SU-DHL-6 (cell line): ENCODE results near the gene RAP1A.

Experiments used
- H2AFZ ChIP-seq: fragments of 200-600 bp; sonication (generic); 2 replicates; pipeline ENCODE4 v1.6.1; 2014; ENCODE audit warnings: low read depth, mild to moderate bottlenecking, moderate library complexity, mixed read lengths, antibody characterized with exemption, low read length; ENCODE audit not compliant: severe bottlenecking
- H3F3A ChIP-seq: fragments of 200-600 bp; shearing (Covaris generic); 2 replicates; pipeline ENCODE4 v1.6.0; 2016; ENCODE audit warnings: antibody characterized with exemption, mild to moderate bottlenecking; ENCODE audit not compliant: insufficient read depth
- H3K27ac ChIP-seq: fragments of 200-600 bp; sonication (generic); 2 replicates; pipeline ENCODE4 v1.5.1; 2016; ENCODE audit warnings: low read depth, mild to moderate bottlenecking, low read length, moderate library complexity, mixed read lengths
- H3K27me3 ChIP-seq: fragments of 200-600 bp; sonication (generic), shearing (Covaris generic); 2 replicates; pipeline ENCODE4 v1.6.0; 2014; ENCODE audit warnings: mild to moderate bottlenecking, low read length
- H3K36me3 ChIP-seq: fragments of 200-600 bp; sonication (generic); 2 replicates; pipeline ENCODE4 v1.6.1; 2014; ENCODE audit warnings: mild to moderate bottlenecking, low read length, mixed read lengths
- H3K4me2 ChIP-seq: fragments of 300-600, 200-600 bp; shearing (Covaris generic), sonication (generic); 2 replicates; pipeline ENCODE4 v1.6.0; 2014; ENCODE audit warnings: low read length, low read depth, mild to moderate bottlenecking; ENCODE audit not compliant: poor library complexity, severe bottlenecking
- H3K4me3 ChIP-seq: fragments of 200-600 bp; sonication (generic); 2 replicates; pipeline ENCODE4 v1.5.1; 2014; ENCODE audit warnings: antibody characterized with exemption, low read length, mild to moderate bottlenecking, mixed read lengths; ENCODE audit not compliant: insufficient read depth, poor library complexity, severe bottlenecking
- H3K79me2 ChIP-seq: fragments of 200-600 bp; sonication (generic); 2 replicates; pipeline ENCODE4 v1.6.1; 2014; ENCODE audit warnings: mild to moderate bottlenecking, low read length, moderate library complexity; ENCODE audit not compliant: insufficient read depth
- H3K9ac ChIP-seq: fragments of 200-600 bp; sonication (generic); 2 replicates; pipeline ENCODE4 v1.7.0; 2014; ENCODE audit warnings: mild to moderate bottlenecking, low read length
- H3K9me2 ChIP-seq: fragments of 200-600 bp; sonication (generic); replicated peaks from 2 replicates; pipeline ENCODE4 v1.6.1; 2014; ENCODE audit warnings: low read length; ENCODE audit not compliant: insufficient read depth
- H3K9me3 ChIP-seq: fragments of 200-600 bp; sonication (generic); 2 replicates; pipeline ENCODE4 v1.6.1; 2014; ENCODE audit warnings: low read length, mixed read lengths; ENCODE audit not compliant: insufficient read depth
- H4K20me1 ChIP-seq: fragments of 200-600 bp; sonication (generic); 2 replicates; pipeline ENCODE4 v1.6.1; 2014; ENCODE audit warnings: low read depth, mild to moderate bottlenecking, antibody characterized with exemption, low read length, moderate library complexity, mixed read lengths
- CTCF ChIP-seq: fragments of 200-600 bp; sonication (generic); IDR thresholded peaks from one replicate; pipeline ENCODE4 v1.5.1; 2017; ENCODE audit warnings: antibody characterized with exemption, mild to moderate bottlenecking, low read length, moderate library complexity; ENCODE audit not compliant: insufficient read depth, poor library complexity, severe bottlenecking
- EZH2phosphoT487 ChIP-seq: fragments of 200-600 bp; sonication (generic), shearing (Covaris generic); conservative IDR thresholded peaks from 2 replicates; pipeline ENCODE4 v1.6.1; 2018; ENCODE audit warnings: mild to moderate bottlenecking, antibody characterized with exemption, low read length, moderate library complexity, mixed read lengths

RAP1A gene

GRCh38 chr1:111699268-111699667, 79.7 kb downstream of the RAP1A start:
- no peaks in the 10 kb centered on the region; the same call in 1 of the 2 replicates for H3F3A ChIP-seq
- H3K9ac ChIP-seq, result no peak overlapping the region
- no peak for TF ChIP-seq EZH2phosphoT487
- TF ChIP-seq CTCF, result no peak
- H3K79me2 ChIP-seq, result no peaks in the 10 kb centered on the region
- no peak overlapping the region for H3K4me3 ChIP-seq
- H3K27me3 ChIP-seq, result no peaks in the 10 kb centered on the region
- no peaks in the 10 kb centered on the region for H3K9me3 ChIP-seq
- H2AFZ ChIP-seq, result no peak overlapping the region
- no peak overlapping the region for H3K4me2 ChIP-seq
- H4K20me1 ChIP-seq, result no peaks in the 10 kb centered on the region
- peaks cover 75% of the 10 kb centered on the region for H3K36me3 ChIP-seq
- H3K9me2 ChIP-seq, result no peaks in the 10 kb centered on the region
- no peak overlapping the region for H3K27ac ChIP-seq

DNA sequence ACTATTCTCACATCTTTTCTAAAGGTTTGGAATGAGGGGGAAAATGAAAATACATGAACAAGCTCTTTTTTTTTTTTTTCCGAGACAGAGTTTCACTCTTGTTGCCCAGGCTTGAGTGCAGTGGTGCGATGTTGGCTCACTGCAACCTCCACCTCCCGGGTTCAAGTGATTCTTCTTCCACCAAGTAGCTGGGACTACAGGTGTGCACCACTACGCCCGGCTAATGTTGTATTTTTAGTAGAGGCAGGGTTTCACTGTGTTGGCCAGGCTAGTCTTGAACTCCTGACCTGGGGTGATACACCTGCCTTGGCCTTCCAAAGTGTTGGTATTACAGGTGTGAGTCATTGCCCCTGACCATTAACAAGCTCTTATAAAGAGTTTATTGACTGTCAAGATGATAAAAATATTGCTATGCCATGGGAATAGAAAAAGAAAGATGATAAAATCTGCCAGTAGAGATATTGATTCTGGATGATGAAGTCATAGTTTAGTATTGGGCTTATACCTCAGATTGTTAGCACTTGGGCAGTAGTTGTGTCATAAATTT, 83.0 kb downstream of the RAP1A start:
- Histone ChIP-seq H3K4me2 (no peak overlapping the region), H3K9me3 (no peaks in the 10 kb centered on the region), H3K36me3 (peaks cover 64% of the 10 kb centered on the region), H2AFZ (no peak overlapping the region), H3F3A (peaks cover 3% of the 10 kb centered on the region; the same call in 1 of the 2 replicates), H4K20me1 (no peaks in the 10 kb centered on the region), H3K4me3 (no peak overlapping the region), H3K9ac (no peak overlapping the region), H3K27ac (no peak overlapping the region), H3K79me2 (no peaks in the 10 kb centered on the region), H3K9me2 (no peaks in the 10 kb centered on the region), H3K27me3 (no peaks in the 10 kb centered on the region)
- TF ChIP-seq CTCF (no peak), EZH2phosphoT487 (no peak)

DNA sequence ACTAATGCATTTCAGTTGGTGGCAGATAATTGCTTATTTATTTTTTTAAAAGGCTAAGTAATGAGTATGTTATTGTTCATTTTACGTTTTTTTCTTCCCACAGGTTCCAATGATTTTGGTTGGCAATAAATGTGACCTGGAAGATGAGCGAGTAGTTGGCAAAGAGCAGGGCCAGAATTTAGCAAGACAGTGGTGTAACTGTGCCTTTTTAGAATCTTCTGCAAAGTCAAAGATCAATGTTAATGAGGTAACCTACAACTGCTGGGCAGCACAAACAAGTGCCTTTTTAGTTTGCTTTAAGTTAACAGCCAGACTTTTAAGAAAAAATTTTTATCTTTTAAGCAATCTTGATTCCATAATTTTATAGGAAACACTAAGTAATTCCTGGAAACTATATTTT, 84.7 kb downstream of the RAP1A start:
- Histone ChIP-seq H3K9ac (no peak overlapping the region), H3K27ac (no peak overlapping the region), H4K20me1 (no peaks in the 10 kb centered on the region), H3F3A (0 out of 2 replicates have a peak, but pooled peaks cover 3% of the 10 kb centered on the region), H3K36me3 (peaks cover 48% of the 10 kb centered on the region), H3K4me2 (no peak overlapping the region), H3K9me2 (no peaks in the 10 kb centered on the region), H2AFZ (no peak overlapping the region), H3K27me3 (no peaks in the 10 kb centered on the region), H3K4me3 (no peak overlapping the region), H3K9me3 (no peaks in the 10 kb centered on the region), H3K79me2 (no peaks in the 10 kb centered on the region)
- TF ChIP-seq CTCF (no peak), EZH2phosphoT487 (no peak)
